NCI-H1417 (cell line): ENCODE data around the gene SH3YL1.
A peak's percentile ranks its signal among the peaks of the same experiment; 100 is the strongest.

Experiments used
- DNase-seq, 3 experiments: peaks; one replicate each; lab custom pipeline; 2025; lab: John Stamatoyannopoulos, UW

SH3YL1 gene

DNA sequence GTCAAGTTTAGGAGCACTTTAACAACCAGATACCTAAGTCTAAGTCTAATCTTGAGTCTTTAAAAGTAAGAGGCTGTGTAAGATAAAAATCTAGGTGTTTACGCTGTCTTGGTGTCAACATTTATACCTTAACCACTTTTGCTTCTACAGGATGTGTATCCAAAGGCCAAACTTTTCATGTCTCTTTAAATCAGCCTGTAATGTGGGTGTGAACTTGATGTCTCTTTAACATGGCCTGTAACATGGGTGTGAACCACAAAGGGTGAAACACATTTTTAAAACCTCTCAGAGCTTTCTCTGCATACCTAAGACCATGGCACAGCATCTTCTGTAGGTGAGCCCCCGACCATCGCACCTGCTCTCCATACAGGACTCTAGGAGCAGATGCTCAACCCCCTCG lies 40.4 kb downstream of the SH3YL1 start:
- no peak for DNase-seq

DNA sequence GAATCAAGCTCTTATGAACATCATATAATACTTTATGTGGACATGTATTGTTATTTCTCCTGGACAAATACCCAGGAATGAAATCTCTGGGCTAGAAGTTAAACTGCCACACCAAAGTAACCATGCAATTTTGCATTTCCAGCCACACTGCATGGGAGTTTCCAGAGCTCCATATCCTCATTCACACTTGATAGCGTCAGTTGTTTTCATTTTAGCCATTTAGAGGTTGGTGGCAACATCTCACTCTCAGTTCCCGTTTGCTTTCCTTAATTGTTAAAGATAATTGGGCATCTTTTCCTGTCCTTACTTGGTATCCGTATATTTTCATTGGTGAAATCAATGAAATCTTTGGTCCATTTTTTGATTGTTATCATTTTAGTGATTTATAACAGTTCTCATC lies 47.8 kb downstream of the SH3YL1 start:
- DNase-seq = no peak

DNA sequence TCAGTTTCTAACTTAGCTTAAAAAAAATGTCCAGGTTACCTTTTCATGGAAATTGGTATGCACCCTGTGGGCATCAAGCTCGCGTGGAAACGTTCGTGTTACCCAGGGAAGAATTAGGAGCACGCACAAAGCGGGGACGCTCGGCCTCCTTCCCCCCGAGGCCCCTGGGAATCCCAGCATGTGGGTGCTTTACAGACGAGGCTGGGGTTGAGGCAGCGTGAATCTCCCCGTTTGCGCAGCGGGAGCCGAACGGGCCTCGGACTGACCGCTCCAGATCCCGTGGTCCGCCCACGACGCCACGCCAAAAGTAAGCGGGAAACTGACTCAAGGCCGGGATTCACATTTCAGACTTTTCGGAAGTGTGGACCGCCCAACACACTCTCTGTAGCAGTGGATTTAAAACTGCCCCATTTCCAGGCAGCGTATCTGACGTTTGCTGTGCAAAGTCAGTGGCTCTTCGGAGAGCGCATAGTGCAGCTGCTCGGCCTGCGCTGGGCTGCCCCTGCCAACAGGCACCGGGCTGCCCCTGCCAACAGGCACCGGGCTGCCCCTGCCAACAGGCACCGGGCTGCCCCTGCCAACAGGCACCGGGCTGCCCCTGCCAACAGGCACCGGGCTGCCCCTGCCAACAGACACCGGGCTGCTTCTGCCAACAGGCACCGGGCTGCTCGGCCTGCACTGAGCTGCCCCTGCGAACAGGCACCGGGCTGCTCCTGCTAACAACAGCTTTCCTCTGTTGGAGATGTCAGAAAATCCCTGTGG lies 49.7 kb downstream of the SH3YL1 start:
- no peak for DNase-seq

DNA sequence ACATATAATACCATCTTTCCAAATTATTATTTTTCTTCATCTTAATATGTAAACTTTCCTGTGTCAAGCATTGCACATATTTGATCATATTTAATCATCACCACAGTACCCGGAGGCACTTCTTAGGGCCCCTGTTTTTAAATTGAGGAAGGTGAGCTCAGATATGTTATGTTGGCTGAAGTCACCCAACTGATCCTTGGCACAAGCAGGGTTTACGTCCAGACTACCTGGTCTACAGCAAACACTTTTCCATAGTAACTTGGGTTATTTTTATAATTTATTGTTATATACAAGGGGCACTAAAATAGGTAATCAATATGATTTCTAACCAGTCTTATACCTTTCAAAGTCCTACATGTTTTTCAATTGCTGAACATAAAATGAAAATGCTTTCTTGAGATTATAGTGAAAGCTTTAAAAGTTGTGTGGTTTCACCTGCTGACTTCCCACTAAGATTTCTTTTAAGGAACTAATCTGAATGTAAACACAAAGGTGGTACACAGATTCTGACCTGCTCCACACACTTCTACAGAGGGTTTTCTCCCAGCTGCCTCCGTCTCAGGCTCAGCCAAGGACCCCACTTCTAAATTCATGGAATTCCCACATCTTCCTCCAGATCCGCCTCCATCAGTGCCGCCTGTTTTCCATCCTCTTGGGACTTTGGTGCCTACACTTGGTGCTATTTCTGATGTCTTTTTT lies 52.2 kb downstream of the SH3YL1 start:
- no peak for DNase-seq

DNA sequence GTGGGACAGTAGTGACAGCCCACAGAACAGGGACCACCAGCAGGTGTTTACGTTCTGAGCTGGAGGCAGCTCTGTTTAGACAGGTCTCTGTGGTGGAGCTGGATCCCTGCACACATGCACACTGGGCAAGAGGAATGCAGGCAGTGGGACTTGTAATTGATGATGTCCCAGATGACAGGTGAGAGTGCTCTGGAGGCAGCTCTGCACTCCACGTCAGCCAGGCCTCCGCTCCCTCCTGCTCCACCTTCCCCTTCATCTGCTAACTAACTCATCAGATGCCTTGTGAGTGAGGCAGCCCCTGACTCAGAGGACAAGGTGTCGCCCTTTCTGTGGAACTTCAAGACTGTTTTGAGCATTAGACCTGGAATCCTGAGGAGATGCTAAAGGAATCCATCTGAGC lies 53.2 kb downstream of the SH3YL1 start:
- no peak for DNase-seq

DNA sequence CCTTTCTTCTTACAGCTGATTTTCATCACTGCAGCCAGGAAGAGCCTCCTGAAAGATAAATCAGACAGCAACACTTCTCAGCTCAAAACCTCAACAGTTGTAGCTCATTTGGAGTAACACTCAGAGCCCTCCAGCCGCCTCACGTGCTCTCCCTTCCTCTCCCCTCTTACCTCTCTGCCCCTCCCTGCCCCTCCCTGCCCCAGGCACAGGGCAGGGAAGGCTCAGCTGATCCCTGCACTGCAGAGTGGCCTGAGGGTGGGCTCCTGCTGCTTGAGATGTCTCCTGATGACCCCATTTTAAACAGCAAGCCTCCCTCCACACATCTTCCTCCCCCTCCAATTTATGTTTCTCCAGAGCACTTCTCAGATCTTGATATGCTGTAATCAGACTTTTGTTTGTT lies 54.4 kb downstream of the SH3YL1 start:
- DNase-seq = no peak

DNA sequence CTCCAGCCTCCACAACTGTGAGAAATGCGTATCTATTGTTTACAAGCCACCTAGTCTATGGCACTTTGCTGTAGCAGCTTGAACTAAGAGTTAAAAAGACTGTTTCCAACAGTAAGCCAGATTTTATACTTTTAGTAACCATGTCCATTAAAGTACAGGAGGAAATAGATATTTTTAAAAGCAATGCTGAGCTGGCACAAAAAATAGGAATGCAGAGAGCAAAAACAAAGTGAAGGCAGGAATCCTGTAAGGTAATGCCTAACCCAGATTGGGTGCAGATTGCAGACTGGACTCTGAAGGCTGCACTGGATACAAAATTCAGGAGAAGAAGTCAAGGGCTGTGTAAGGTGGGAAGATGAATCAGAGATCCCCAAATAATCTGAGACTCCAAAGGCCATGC lies 55.5 kb downstream of the SH3YL1 start:
- no peak for DNase-seq

DNA sequence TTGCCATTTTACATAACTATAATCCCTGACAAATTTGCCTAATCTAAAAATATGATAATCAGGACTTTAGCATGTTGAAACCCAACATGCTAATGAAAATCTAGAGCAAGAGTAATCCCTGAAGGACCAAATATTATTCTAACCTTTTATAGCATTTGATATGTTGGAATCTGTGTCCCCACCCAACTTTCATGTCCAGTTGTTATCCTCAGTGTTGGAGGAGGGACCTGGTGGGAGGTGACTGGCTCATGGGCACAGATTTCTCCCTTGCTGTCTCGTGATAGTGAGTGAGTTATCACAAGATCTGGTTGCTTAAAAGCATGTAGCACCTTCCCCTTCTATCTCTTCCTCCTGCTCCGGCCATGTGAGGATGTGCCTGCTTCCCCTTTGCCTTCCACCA lies 59.8 kb downstream of the SH3YL1 start:
- DNase-seq = no peak

DNA sequence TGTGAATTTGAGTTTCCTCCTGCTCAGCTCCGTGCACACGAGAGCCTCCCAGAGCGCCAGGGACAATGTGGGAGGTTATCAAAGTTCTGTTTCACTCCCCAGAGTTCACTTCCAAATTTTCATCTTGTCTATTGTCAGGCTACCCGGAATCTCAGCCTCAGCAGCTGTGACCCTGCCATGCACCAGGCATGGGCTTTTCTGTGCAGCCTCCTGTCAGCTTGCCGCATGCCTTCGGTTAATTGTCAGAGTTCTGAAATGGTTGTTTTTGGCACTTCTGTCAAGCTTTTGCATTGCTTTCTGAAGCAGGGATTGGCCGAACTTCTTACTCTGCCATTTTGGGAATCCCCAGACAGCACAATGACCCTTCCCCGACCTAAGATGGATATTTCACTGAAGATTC lies 60.4 kb downstream of the SH3YL1 start:
- no peak for DNase-seq

DNA sequence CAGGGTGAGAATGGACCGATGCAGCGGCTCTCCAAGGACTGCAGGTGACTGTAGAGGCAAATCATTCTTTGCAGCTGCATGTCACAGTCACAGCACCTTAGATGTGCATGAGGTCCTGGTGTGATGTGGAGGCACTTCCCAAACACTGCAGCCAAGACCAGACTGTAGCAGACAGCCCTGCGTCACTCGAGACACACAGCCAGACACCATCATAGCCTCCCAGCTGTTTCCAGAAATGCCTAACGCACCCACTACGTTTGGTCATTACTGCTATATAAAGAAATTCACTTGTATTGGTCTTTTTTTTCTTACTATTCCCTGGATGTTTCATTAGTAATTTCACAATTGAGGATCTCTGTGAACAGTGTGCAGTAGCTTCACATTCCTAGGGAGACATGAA lies 60.9 kb downstream of the SH3YL1 start:
- DNase-seq = no peak

DNA sequence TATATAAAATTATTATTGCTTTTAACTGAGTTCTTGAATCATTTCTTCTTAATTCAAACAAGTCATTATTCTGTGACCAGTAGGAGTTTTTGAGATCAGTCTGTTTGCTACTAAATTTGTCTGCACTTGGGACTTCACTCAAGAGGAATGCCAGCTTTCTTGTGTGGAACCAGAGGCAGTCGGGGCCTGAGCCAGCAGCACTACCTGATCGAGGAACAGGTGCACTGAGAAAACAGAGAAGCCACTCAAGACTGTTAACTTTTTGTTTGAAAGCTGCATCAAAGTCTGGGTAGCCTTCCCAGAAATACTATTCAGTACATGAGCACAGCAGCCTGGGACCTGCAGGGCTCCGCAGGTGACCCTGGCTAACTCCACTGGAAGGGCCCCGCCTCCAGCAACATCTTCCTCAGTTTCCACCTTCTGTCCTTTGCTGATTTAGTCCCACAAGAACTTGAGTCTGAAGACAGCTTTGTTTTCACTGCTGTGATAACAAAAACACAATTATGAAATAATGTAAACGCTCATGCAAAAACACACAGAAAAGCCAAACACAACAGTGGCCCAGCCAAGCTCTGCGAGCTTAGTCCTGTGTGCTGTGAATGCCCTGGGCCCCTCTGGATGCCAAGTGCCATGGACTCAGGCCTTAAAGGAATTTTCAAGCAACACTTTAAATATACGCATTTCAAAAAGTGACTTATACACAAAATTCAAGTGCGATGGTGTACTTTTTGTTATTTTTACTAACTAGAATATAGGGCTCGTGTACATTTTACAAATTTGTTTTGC lies 62.0 kb downstream of the SH3YL1 start:
- no peak for DNase-seq

DNA sequence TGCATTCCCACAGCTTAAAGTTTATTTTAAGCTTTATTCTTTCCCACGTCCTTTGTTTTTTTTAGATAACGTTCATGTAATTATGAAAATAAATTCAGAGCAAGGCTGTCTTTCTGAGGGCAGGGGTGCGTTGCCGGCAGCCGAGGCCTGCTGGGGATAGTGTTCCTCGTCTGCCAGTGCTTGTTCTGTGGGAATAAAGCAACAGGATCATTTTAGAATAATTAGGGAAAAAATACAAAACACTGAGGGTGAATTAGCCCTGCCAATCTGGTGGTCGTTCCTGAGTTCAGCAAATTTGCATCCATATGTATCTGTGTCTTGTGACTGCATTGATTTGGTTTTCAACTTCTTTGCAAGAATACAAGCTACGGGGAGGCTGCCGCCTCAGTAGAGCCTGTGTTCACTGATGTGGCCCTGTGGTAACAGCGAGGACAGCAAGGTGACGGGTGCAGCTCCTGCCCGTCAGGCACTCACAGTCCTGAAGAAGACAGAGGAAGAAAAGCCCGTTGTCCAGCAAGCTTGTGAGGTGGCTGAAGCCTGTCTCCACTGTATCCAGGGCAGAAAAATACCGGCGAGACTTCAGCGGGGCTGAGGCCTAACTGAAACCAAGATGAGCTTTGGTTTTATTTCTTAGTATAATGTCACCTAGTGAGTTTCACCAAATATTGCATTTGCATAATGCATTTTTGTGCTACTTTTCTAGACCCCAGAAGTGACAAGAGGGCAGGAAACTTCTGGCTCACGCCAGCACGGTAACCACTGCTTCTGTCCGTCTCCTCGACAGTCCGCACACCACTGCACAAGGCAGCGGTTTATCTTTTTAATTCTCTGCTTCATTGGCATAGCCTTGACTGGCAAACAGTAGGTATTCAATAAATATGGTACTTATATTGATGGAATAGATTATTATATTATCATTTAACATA lies 64.5 kb downstream of the SH3YL1 start:
- DNase-seq = no peak

DNA sequence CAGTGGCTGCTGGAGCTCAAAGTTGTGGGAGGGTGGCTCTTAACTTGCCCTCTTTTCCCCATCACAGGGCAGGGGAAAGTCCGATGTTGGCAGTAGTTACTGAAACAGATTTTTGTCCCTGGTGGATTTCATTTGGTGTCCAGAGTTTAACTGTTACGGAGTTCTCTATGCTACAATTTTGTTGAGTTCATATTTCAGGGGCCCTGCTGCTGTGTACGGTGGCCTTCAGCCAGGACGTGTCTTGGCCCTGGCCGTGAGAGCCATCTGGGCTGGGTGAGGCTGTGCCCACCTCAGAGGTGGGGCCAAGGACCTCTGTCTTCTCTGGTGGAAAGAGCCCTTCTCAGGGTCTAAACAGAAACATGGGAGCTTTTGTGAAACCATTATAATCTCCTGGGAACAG lies 67.4 kb downstream of the SH3YL1 start:
- DNase-seq = no peak

DNA sequence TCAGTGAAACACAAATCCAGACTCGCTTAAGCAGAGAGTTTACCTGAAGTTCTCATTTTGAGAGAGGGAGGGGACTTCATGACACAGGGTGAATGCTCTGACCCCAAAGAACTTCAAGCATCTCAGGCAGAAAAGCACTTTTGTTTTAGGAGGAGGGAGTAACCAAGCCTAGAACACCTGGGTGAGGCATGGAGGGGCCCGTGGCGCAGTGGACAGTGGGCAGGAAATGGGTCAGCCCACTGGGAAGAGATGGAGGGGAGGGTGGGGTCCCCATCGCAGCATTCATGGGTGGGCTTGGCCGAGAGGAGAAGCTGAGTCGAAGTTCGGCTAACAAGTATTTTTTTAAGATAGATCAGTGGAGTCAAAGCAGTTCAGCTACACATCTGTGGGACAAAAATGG lies 67.9 kb downstream of the SH3YL1 start:
- DNase-seq = no peak

DNA sequence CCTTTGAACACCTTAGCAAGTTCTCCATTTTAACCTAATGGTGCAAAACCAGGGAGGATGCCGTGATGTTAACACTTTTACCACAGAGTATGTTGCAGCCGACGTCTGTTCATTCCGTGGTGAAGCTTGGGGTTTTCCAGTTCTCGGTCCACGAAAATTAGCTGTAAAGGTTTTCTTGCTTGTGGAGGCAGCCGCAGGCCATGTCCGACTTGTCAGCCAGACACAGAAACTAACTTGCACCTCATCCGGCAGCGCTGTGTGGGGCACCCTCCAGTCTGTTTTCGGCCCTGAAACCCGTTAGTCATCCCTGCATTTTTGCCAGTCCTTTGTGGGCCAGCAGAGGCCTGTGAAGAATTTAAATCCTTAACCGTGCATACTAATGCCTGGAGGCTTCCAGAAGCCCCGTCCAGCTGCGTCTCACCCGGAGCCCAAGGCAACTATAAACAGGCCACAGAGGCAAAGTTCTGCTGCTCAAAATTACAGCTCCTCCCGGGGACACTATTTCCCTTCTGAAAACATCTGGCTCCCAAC lies 70.6 kb downstream of the SH3YL1 start:
- no peak for DNase-seq

DNA sequence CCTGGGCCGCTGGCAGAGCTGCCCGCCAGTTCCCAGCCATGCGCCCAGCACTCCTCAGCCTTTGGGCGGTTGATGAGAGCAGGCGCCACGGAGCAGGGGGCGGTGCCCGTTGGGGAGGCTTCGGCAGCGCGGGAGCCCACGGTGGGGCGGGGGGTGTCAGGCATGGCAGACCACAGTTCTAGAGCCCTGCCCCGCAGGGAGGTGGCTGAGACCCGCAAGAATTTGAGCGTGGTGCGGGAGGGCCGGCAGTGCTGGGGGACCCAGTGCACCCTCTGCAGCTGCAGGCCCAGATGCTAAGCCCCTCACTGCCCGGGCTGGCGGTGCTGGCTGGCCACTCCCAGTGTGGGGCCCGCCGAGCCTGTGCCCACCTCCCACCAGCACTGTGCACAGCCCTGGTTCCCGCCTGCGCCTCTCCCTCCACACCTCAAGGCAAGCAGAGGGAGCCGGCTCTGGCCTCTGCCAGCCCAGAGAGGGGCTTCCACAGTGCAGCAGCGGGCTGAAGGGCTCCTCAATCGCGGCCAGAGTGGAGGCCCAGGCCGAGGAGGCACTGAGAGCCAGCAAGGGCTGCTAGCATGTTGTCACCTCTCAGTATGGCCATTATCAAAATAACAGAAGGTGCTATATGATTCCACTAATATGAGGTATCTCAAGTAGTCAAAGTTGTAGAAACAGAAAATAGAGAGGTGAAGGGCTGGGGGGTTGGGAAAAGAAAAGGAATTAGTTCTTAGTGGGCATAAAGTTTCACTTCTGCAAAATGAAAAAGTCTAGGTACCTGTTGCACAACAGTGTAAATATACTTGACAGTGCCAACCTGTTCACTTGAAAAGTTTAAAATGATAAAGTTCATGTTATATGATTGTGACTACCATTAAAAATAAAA lies 72.3 kb downstream of the SH3YL1 start:
- no peak for DNase-seq

DNA sequence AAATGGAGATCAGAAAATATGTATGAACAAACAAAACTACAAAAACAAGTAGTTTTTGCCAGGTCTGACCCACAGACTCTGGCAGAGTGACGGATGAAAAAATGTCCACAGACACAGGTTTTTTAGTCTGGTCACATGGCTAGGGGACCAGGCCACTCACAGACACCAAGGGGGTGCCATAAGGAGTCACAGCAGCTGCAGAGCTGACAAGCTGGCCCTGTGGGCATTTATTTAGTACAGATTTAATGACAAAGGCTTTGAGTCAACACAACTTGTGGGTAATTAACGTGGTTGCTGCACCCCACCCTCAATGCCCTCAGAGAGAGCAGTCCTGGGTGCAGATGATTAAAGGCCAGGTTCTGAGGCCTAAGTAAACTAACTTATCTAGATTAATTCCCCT lies 76.0 kb downstream of the SH3YL1 start:
- DNase-seq = no peak

DNA sequence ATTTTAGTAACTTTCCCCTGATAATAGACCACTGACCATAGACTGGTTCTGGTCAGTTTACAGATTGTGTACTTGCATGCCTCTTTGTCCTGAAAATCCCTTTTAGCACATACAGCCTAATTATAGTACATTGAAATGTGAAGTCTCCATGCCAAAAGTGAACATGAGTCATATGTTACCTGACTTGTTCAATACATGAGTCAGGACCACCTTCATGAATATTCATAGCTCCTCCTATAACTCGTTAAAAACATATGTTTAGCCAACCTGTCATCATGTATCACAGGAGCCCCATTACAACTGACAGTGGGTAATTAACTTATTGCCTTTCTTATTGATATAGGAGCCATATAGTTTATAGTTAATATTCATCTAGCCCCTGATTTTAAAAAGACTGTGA lies 78.6 kb downstream of the SH3YL1 start:
- DNase-seq = no peak

DNA sequence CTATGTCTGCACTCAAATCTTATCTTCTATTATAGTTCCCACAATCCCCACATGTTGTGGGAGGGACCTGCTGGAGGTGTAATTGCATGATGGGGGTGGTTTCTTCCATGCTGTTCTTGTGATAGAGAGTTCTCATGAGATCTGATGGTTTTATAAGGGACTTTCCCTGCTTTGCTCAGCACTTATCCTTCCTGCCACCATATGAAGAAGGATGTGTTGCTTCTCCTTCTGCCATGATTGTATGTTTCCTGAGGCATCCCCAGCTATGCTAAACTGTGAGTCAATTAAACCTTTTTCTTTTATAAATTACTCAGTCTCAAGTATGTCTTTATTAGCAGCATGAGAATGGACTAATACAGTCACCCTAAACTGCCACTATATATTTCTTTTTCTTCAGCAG lies 79.1 kb downstream of the SH3YL1 start:
- no peak for DNase-seq

DNA sequence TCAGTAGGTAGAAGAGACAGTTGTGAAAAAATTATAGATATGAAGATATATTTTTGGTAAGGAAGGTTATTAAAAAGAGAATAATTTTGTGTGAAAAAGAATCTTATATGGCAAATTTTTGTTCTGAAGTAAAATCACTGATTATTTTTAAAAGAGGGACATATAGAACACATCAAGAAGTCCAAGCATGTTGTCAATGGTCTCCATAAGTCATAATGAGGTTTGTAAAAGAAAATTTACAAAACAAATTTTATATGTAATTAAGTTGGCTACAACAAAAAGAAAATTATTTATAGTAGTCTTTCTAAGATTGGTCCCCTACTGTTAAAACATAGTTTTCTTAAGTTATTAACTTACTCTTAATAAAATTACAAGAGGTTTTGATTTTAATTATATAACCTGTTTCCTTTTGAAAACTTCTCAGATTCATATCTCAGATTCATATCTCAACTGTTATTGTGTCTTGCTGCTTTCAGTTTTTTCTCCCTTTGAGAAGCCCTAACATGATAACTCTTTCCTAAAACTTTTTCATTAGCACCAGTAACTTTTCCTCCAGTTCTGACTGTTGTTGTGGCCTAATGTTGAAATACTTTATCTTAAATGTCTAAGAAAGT lies 81.2 kb downstream of the SH3YL1 start:
- DNase-seq = peak in 1 of 3 experiments; percentile 31
